Glomerular visceral epithelial cell (primary cell): ENCODE results near the gene MTURN.

ENCODE experiments used
- DNase-seq: peaks from one replicate; pipeline ENCODE4 v3.0.0-alpha.2; 2016; ENCODE audit errors: extremely low spot score

MTURN gene

GRCh38 chr7:30136117-30136731 lies 1.4 kb downstream of the MTURN start:
- no peak for DNase-seq

GRCh38 chr7:30136743-30137485 lies 2.1 kb downstream of the MTURN start:
- no peak for DNase-seq

- no peak for DNase-seq
Observed at GRCh38 chr7:30139836-30140384, 5.1 kb downstream of the MTURN start.

- no peak for DNase-seq
Observed at GRCh38 chr7:30140456-30140855, 5.7 kb downstream of the MTURN start.

- peak; percentile 47 for DNase-seq
Observed at GRCh38 chr7:30142710-30143109, 7.9 kb downstream of the MTURN start.

GRCh38 chr7:30143748-30144251 lies 9.0 kb downstream of the MTURN start:
- peak; percentile 33 for DNase-seq

- no peak for DNase-seq
Observed at GRCh38 chr7:30144657-30145306, 10.0 kb downstream of the MTURN start.

- no peak for DNase-seq
Observed at GRCh38 chr7:30145426-30145970, 10.7 kb downstream of the MTURN start.

GRCh38 chr7:30146127-30146612 lies 11.4 kb downstream of the MTURN start:
- DNase-seq: no peak

- no peak for DNase-seq
Observed at GRCh38 chr7:30147223-30147622, 12.4 kb downstream of the MTURN start.

- no peak for DNase-seq
Observed at GRCh38 chr7:30147785-30148184, 13.0 kb downstream of the MTURN start.

- DNase-seq: no peak
Observed at GRCh38 chr7:30148426-30148825, 13.6 kb downstream of the MTURN start.

- DNase-seq: no peak
Observed at GRCh38 chr7:30148951-30149459, 14.2 kb downstream of the MTURN start.

GRCh38 chr7:30149640-30150272 lies 15.0 kb downstream of the MTURN start:
- DNase-seq: no peak

- DNase-seq: no peak
Observed at GRCh38 chr7:30150711-30151110, 15.9 kb downstream of the MTURN start.

- no peak for DNase-seq
Observed at GRCh38 chr7:30154111-30154587, 19.4 kb downstream of the MTURN start.

- DNase-seq: no peak
Observed at GRCh38 chr7:30155481-30155880, 20.7 kb downstream of the MTURN start.

GRCh38 chr7:30157204-30157603 lies 22.4 kb downstream of the MTURN start:
- DNase-seq: no peak

- DNase-seq: no peak
Observed at GRCh38 chr7:30159163-30159562, 24.4 kb downstream of the MTURN start.

GRCh38 chr7:30159698-30160143 lies 24.9 kb downstream of the MTURN start:
- peak; percentile 28 for DNase-seq

- DNase-seq: no peak
Observed at GRCh38 chr7:30160329-30160728, 25.5 kb downstream of the MTURN start.
